C1 segment of cervical spinal cord (tissue), 14 donors: ENCODE results near the gene KBTBD2.
"Not testable (repeated sequence)": the region's sequence is repeated elsewhere in the genome, so short reads cannot be mapped to it uniquely, and the experiment has no call there.

Experiments used
- DNase-seq, 14 donors: peaks; one replicate each; lab custom pipeline; 2025; lab: John Stamatoyannopoulos, UW

KBTBD2 gene

DNA sequence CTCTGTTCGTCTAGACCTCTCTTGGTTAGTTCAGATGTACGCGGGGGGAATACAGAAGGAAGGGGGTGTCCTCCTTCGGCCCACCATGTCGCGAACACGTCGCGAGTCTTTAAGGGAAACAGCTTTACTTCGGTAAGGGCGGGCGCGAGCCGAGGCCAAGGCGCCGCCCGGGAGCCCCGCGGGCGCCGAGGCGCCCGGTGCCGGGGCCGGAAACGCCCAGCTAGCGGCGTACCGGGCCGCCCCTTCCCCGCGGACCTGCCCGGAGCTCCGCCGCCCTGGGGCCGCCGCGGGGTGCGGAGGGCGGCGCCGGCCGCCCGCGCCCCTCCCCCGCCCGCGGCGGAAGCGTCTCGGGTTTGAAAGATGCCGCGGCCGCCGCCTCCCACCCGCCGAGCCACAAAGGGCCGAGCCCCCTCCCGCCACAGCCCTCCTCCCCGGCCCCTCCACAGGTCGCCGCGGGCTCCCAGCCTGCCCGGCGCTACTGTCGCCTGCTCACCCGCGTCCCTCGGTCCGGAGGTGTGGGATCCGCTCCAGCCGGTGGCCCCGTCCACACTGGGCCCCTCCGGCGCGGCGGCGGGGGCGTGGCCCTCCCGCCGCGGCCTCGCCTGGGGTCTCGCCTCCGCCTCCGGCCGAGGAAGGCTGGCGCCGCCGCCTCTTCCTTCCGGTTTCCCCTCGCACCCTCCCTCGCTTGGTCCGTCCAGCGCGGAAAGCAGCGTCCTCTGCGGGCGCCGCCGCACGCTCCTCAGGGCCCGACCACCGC lies at the start of gene KBTBD2:
KBTBD2 (minus strand) TSS at position 718 of the 757 bp plus-strand sequence. CDS start 12,156 bp downstream, outside the sequence.
- peak in 11 of 14 donors; percentile 42 to 93 (median 83) for DNase-seq

DNA sequence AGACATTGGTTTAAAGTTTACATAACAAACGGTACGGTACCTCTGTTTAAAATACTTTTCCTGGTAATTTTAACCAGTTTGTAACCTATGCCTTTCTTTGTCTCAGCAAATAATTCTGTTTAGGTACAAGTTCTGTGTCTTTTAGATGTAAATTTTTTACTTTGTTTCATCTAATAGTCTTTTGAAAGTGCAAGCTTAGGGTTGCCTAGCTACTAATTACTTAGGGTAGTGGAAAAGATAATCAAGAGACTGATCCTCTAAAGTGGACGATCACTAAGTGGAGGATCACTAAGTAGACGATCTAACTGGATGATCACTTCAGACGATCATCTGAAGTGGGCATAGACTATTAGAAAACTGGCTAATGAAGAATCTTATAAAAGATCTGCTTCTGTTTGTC lies 49.6 kb upstream of the KBTBD2 start:
- DNase-seq, result no peak

DNA sequence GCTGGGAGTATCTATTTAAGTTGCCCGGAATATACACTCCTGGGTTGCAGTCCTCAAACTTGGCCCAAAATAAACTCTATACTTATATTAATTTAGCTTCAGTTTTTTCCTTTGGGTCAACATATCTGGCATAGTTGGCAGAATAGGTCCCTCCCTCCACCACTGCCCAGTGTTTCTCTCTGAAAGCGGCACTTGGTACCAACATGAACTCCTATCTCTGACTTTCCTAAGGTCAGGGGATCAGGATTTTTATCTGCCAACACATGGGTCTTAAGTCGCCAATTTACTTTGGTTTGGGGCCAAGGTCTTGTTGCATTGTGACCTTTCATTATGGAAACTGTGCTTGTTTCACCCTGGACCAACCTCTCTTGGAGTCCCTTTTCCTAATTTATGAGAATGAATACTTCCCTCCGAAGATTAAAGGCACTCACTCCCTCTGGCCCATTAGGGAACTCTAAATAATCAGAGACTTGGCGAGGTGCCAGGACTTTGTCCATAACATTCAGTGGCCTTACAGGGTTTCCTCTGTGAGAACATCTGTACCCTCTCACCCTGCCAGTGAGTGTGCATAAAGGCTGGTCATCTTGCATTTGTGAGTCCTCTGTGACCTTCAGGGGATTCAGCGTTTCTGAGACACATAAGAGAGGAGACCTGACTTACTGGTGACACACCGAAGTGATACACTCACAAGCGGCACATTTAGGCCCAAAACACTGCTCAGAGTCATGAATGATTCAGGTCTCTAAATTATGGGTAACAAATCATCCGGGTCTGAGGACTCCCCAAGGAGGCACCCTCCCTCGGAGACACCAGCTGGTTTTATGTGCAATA lies 46.0 kb upstream of the KBTBD2 start:
- DNase-seq, result no peak

DNA sequence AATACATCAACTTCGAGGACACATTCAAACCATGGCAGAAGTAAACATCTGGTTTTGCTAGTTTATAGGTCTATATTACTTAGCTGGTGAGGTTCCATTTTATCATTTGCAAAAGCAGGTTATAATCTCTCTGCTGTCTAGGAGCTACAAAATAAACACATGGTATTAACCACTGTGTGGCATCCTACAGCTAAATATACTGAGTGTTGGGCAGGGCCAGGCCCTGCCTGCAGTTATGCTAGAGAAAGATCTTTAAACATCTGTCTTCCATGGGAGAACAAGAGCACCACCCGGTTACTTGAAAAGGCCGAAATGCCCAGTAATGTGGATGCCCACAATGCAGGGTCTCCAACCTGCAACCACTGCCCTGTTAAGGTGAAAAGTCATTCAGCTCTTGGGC lies 45.1 kb upstream of the KBTBD2 start:
- DNase-seq, result no peak

- no peak for DNase-seq
These were observed 44.0 kb upstream of the KBTBD2 start for GRCh38 chr7:32935558-32935957.

GRCh38 chr7:32930378-32930777 lies 38.8 kb upstream of the KBTBD2 start:
- DNase-seq, result no peak

DNA sequence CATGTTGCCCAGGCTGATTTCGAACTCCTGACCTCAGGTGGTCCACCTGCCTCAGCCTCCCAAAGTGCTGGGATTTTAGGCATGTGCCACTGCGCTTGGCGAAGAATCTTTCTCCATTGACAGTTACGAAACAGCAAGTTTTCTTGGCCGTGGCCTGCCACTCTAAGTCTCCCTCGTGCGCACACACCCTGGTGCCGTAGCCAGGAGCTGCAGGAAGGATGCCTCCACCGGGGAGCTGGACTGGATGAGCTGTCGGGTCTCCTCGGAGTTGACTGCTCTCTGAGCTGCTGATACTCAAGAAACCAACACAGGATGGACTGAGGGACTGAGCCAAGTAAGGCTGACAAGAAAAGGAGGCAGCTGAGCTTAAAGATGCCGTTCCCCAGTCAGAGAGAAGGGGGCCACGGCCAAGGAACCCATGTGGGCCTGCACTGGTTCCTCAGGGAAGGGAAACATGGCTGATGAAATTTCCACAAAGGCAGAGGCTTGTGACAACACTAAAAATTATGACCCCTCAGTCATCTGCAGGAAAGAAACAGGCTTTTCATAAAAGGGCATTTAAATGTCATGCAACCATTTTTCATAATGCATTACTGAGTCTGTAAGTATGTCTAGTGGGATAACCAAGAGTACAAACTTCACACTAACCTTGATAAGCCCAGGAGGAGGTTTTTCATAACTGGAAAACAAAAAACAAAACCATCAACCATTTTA lies 38.0 kb upstream of the KBTBD2 start:
- no peak for DNase-seq

GRCh38 chr7:32928785-32929298 lies 37.3 kb upstream of the KBTBD2 start:
- DNase-seq, result no peak

DNA sequence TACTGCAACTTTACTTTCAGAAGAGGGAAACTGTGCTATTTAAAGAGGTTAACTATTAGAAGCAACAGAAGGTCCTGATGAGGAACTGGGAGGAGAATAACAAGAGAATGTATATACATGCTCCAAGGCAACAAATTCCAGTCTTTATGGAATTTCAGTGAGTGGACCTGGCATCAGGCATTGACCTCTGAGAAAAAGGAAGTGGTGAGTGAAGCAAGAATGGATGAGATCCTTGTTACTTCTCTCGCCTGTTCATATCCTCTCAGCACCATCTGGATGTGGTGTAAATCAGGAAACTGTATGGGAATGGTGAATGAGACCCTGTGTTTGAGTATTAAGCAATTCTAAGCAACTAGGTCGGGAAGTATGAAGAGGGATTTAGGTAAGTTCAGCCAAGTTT lies 30.3 kb upstream of the KBTBD2 start:
- DNase-seq, result no peak

GRCh38 chr7:32916994-32917393 lies 25.4 kb upstream of the KBTBD2 start:
- not testable (repeated sequence) for DNase-seq

DNA sequence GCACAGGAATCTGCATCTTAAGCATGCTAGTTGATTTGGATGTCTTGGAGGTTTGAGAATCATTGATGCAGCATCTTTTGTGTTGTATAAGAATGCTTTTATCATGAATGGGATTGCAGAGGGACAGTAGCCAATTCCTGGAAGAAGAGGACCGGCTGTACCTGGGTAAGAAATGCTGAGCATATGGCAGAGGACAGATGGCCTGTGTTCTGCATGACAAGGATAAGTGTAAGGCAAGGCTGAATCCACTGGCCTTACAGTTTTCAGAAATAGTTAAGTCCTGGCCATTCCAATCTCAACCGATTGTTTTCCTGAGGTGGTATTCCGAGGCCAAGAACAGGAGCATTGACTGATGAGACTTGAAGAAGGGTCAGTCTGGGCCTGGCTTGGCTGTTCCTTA lies 24.4 kb upstream of the KBTBD2 start:
- peak in 2 of 14 donors; percentile 28 to 92 for DNase-seq

- DNase-seq, result no peak
These were observed 23.5 kb upstream of the KBTBD2 start for GRCh38 chr7:32915041-32915536.

DNA sequence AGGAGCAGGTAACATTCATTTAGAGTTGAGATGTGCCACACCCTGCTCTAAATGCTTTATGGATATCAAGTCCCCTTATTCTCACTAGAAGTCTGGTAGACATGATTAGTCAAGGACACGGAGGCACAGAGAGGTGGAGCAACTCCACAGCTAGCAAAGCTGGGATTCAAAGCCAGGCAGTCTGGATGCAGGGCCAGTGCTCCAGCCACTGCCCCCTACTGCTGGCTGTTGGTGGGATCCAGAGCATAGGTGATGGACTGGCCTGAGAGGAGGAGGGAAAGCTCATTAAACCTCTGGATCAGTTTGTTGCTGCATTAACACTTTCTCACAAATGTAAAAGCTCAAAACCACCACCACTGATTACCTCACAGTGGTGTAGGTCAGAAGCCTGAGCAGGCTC lies 22.6 kb upstream of the KBTBD2 start:
- DNase-seq, result no peak

DNA sequence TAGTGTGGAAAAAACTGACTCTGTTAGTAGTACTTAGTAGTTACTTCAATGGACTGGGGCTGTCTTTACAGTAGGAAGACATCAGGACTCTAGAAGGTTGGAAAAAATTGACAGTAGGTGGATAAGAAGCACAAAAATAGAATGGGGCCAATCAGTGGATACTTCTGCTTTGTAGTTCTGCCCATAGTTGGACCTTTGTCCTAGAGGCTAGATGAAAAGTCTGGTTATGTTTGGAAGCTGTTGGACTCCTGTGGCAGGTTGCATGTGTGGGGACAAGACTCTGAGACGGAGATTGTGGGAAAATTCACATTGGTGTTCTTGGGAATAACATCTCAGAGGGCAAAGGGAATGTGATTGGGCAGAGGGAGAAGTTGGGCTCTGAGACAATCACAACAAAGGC lies 18.6 kb upstream of the KBTBD2 start:
- no peak for DNase-seq

DNA sequence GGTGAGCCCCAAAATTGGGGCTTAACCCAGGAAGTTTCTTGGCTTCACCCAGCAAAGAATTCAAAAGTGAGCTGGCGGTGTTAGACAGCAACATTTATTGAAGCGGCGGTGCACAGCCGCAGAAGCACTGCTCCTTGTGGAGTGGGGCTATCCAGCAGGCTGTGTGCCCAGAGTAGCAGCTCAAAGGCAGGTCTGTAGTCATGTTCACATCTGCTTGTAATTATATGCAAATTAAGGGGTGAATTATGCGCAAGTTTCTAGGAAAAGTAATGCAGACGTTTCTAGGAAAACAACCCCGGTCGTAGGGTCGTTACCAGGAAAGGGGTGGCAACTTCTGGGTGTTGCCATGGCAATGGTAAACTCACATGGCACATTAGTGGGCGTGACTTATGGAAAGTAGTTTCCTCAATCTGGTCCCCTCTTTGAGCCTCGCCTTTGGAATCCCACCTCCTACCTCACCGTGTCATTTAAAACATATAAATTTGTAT lies 13.7 kb upstream of the KBTBD2 start:
- peak in 7 of 14 donors; percentile 4 to 68 (median 22) for DNase-seq

DNA sequence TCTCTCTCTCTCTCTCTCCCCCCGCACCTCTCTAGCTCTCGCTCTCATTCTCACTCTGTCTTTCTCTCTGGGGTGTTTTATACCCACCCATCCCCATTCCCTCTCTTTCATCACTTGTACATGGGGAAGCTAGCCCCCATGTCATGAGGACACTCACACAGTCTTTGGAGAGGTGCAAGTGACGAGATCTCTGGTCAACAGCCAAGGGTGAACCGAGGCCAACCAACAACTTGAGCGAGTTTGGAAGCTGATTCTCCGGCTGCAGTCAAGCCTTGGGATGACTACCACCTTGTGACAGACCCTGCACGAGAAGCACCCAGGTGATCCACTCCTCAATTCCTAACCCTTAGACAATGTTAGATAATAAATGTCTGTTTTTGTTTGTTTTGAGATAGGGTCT lies 10.1 kb upstream of the KBTBD2 start:
- no peak for DNase-seq

DNA sequence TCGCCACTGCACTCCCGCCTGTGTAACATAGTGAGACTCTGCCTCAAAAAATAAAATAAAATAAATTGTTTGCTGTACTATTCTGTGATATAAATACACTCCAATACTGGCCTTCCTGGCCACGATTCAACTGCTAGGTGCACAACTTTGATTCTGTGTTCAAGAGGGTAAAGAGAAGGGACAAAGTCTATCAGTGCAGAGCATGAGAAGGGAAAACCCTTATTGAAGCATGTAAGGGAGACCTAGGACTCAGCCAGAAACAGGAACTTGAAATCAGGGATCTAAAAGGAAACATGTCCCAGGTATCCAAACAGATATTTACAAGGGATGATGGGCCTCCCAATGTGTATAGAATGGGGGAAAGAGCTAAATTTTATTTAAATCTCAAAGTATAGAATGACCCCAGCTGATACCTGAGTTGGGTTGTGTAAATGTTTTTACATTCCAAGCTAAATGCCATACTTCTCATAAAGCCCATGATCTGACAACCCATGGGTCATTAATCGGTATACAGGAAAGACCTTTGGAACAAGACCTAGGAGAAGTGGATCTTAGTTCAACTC lies 9.0 kb upstream of the KBTBD2 start:
- DNase-seq, result no peak

GRCh38 chr7:32897376-32897775 lies 5.8 kb upstream of the KBTBD2 start:
- DNase-seq, result not testable (repeated sequence)

GRCh38 chr7:32896564-32897347 lies 5.2 kb upstream of the KBTBD2 start:
- no peak for DNase-seq

DNA sequence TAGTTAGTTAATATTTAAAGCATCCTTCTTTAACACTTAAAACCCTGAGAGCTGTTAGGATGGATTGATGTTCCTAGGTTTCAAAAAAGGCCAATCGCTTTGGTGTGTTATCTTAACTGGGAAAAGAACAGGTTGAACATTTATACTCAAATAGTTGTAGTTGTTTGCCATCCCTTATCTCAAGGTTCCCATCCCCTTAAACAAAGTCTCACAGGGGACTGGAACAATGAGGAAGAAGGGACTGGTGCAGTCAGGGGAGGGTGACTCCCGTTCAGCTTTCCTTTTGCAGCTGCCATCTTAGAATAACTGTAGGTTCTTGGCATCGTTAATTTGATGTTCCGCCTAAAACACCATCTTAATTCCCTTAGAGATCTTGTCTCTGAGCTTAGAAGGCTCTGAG lies 2.6 kb upstream of the KBTBD2 start:
- DNase-seq, result no peak
